H1 (cell line): Measurements from ENCODE around the gene SFT2D1. TPM values are rescaled to one million over a fixed set of nuclear protein-coding genes. Genes with fewer than 3 reads are reported as not detected.

Source experiments
- CTCF ChIA-PET: fragments of 300-600 bp; sonication (Branson Sonifier 250); formaldehyde crosslinking; loops from one replicate; lab custom pipeline; 2021; ENCODE audit not compliant: partially characterized antibody; lab: Charles Lee
- POLR2A ChIA-PET: fragments of 300-600 bp; sonication (Branson Sonifier 250); formaldehyde crosslinking; loops from one replicate; lab custom pipeline; 2021; ENCODE audit warnings: inconsistent platforms; ENCODE audit not compliant: partially characterized antibody; lab: Charles Lee
- DNase-seq, 2 experiments: peaks; one replicate each; pipeline versions ENCODE4 v3.0.0 to v3.0.0-alpha.2; 2010 to 2022; ENCODE audit warnings: low spot score in 2 of 2, low read depth in 1 of 2, mixed read lengths in 1 of 2
- FAIRE-seq: peaks from 2 replicates; lab custom pipeline; 2011; peaks lifted over from hg19 to GRCh38; lab: Jason Lieb, UNC
- H2AFZ ChIP-seq: 2 replicates; pipeline ENCODE4 v1.8.1; 2012; ENCODE audit warnings: low read length, inconsistent platforms
- H2AK5ac ChIP-seq: 2 replicates; pipeline ENCODE4 v1.6.1; 2013; ENCODE audit warnings: low read depth, low read length
- H2BK120ac ChIP-seq: replicated peaks from 2 replicates; pipeline ENCODE3; 2013; ENCODE audit warnings: low read depth, low read length, inconsistent platforms
- H2BK12ac ChIP-seq: 2 replicates; pipeline ENCODE4 v1.6.1; 2013; ENCODE audit warnings: low read depth, low read length
- H2BK15ac ChIP-seq: 2 replicates; pipeline ENCODE4 v1.6.1; 2013; ENCODE audit warnings: low read length
- H2BK20ac ChIP-seq: 2 replicates; pipeline ENCODE4 v1.6.1; 2013; ENCODE audit warnings: low read length
- H2BK5ac ChIP-seq: 2 replicates; pipeline ENCODE4 v1.6.1; 2013; ENCODE audit warnings: low read depth, low read length
- H3K14ac ChIP-seq: 2 replicates; pipeline ENCODE4 v1.6.1; 2013; ENCODE audit warnings: inconsistent platforms; ENCODE audit not compliant: insufficient read length
- H3K18ac ChIP-seq: 2 replicates; pipeline ENCODE4 v1.6.1; 2013; ENCODE audit warnings: low read length; ENCODE audit errors: extremely low read depth
- H3K23ac ChIP-seq: 2 replicates; pipeline ENCODE4 v1.6.1; 2013; ENCODE audit warnings: inconsistent platforms; ENCODE audit not compliant: insufficient read length
- H3K23me2 ChIP-seq: 2 replicates; pipeline ENCODE4 v1.6.1; 2013; ENCODE audit warnings: low read depth, low read length
- H3K27ac ChIP-seq: 2 replicates; pipeline ENCODE4 v1.6.1; 2011; ENCODE audit warnings: low read depth, low read length, inconsistent platforms
- H3K27me3 ChIP-seq, 4 experiments: replicated peaks in 1 of 4; 1 replicate in 1 of 4; 2 replicates in 3 of 4; pipeline versions ENCODE4 v1.6.1 to v1.8.1; 2011 to 2013; ENCODE audit warnings: low read length in 3 of 4, mild to moderate bottlenecking in 3 of 4, inconsistent platforms in 2 of 4, mixed read lengths in 2 of 4, moderate library complexity in 1 of 4; ENCODE audit not compliant: control insufficient read depth in 3 of 4, insufficient read depth in 3 of 4; ENCODE audit errors: extremely low read depth in 1 of 4
- H3K36me3 ChIP-seq, 4 experiments: 2 replicates each; pipeline versions ENCODE4 v1.6.1 to v1.8.1; 2011 to 2013; ENCODE audit warnings: mild to moderate bottlenecking in 4 of 4, low read length in 3 of 4, moderate library complexity in 2 of 4, control low read depth in 1 of 4, inconsistent platforms in 1 of 4; ENCODE audit not compliant: insufficient read depth in 4 of 4, control insufficient read depth in 2 of 4
- H3K4ac ChIP-seq: replicated peaks from 2 replicates; pipeline ENCODE3; 2013; ENCODE audit warnings: low read length, low read depth, mixed read lengths, inconsistent platforms; ENCODE audit not compliant: insufficient read length
- H3K4me1 ChIP-seq, 4 experiments: replicated peaks in 1 of 4; 1 replicate in 1 of 4; 2 replicates in 3 of 4; pipeline versions ENCODE4 v1.6.1 to v1.8.1; 2011 to 2013; ENCODE audit warnings: low read length in 3 of 4, inconsistent platforms in 2 of 4, mixed read lengths in 1 of 4; ENCODE audit not compliant: insufficient read depth in 4 of 4, control insufficient read depth in 3 of 4
- H3K4me2 ChIP-seq, 2 experiments: 2 replicates each; pipeline versions ENCODE4 v1.6.1 to v1.8.1; 2011 to 2013; ENCODE audit warnings: low read depth in 2 of 2, low read length in 2 of 2, control low read depth in 1 of 2, inconsistent platforms in 1 of 2, mild to moderate bottlenecking in 1 of 2; ENCODE audit not compliant: insufficient read depth in 1 of 2
- H3K4me3 ChIP-seq, 4 experiments: fragments of 200-600, 300-600 bp in 1 of 4; sonication (generic), shearing (Covaris generic), sonication (Bioruptor Twin) in 1 of 4; 2 replicates each; pipeline versions ENCODE4 v1.5.1 to v1.8.1; 2011 to 2016; ENCODE audit warnings: low read length in 4 of 4, low read depth in 3 of 4, control low read depth in 2 of 4, inconsistent platforms in 2 of 4, mild to moderate bottlenecking in 2 of 4, mixed read lengths in 1 of 4, moderate library complexity in 1 of 4; ENCODE audit not compliant: insufficient read depth in 2 of 4; ENCODE audit errors: extremely low read depth in 1 of 4
- H3K56ac ChIP-seq: replicated peaks from 2 replicates; pipeline ENCODE3; 2013; ENCODE audit warnings: low read depth, mild to moderate bottlenecking, mixed read lengths, low read length, inconsistent platforms; ENCODE audit not compliant: insufficient read length
- H3K79me1 ChIP-seq: 2 replicates; pipeline ENCODE4 v1.6.1; 2013; ENCODE audit warnings: low read depth, low read length, control low read depth
- H3K79me2 ChIP-seq, 2 experiments: 2 replicates each; pipeline versions ENCODE4 v1.6.1 to v1.8.1; 2012 to 2013; ENCODE audit warnings: low read length in 2 of 2, mild to moderate bottlenecking in 2 of 2, inconsistent platforms in 1 of 2; ENCODE audit not compliant: insufficient read depth in 2 of 2, control insufficient read depth in 1 of 2
- H3K9ac ChIP-seq, 4 experiments: replicated peaks in 1 of 4; 1 replicate in 1 of 4; 2 replicates in 3 of 4; pipeline versions ENCODE4 v1.6.1 to v1.8.1; 2011 to 2013; ENCODE audit warnings: low read depth in 3 of 4, low read length in 3 of 4, control low read depth in 2 of 4, mild to moderate bottlenecking in 2 of 4, moderate library complexity in 2 of 4, inconsistent platforms in 1 of 4; ENCODE audit errors: extremely low read depth in 1 of 4
- H3K9me3 ChIP-seq, 2 experiments: 2 replicates each; pipeline versions ENCODE4 v1.6.1 to v1.8.1; 2012 to 2013; ENCODE audit warnings: mild to moderate bottlenecking in 2 of 2, moderate library complexity in 2 of 2, control low read depth in 1 of 2, inconsistent platforms in 1 of 2, low read depth in 1 of 2, low read length in 1 of 2, mixed read lengths in 1 of 2; ENCODE audit not compliant: insufficient read depth in 2 of 2
- H4K20me1 ChIP-seq, 2 experiments: replicated peaks in 1 of 2; 2 replicates each; pipeline versions ENCODE3 to v1.8.1; 2011 to 2013; ENCODE audit warnings: inconsistent platforms in 2 of 2, low read length in 2 of 2, mild to moderate bottlenecking in 1 of 2; ENCODE audit not compliant: insufficient read depth in 2 of 2, control insufficient read depth in 1 of 2
- H4K5ac ChIP-seq: 2 replicates; pipeline ENCODE4 v1.6.1; 2013; ENCODE audit warnings: low read length, low read depth, mixed read lengths, inconsistent platforms; ENCODE audit not compliant: insufficient read length
- H4K8ac ChIP-seq: 2 replicates; pipeline ENCODE4 v1.8.0; 2013; ENCODE audit warnings: mild to moderate bottlenecking, moderate library complexity, low read length, inconsistent platforms; ENCODE audit not compliant: insufficient read depth; ENCODE audit errors: extremely low read depth
- H4K91ac ChIP-seq: replicated peaks from 2 replicates; pipeline ENCODE3; 2013; ENCODE audit warnings: low read length, mixed read lengths, inconsistent platforms; ENCODE audit not compliant: insufficient read length
- BCL11A ChIP-seq, 2 experiments: IDR thresholded peaks; one replicate each; pipeline ENCODE4 v1.6.1; 2011; ENCODE audit warnings: low read depth in 2 of 2, low read length in 2 of 2, mild to moderate bottlenecking in 2 of 2
- CHD1 ChIP-seq: IDR thresholded peaks from 2 replicates; pipeline ENCODE4 v1.6.1; 2012; ENCODE audit warnings: low read depth, low read length, improper control_type of control experiment
- CREB1 ChIP-seq: IDR thresholded peaks from 2 replicates; pipeline ENCODE4 v1.6.1; 2012; ENCODE audit warnings: inconsistent platforms
- EP300 ChIP-seq, 2 experiments: IDR thresholded peaks; 1 replicate in 1 of 2; 2 replicates in 1 of 2; pipeline ENCODE4 v1.6.1; 2011 to 2012; ENCODE audit warnings: low read depth in 2 of 2, low read length in 2 of 2, mild to moderate bottlenecking in 2 of 2, borderline replicate concordance in 1 of 2, inconsistent platforms in 1 of 2, moderate library complexity in 1 of 2
- HDAC2 ChIP-seq, 2 experiments: fragments of 300-600 bp in 1 of 2; sonication (generic) in 1 of 2; IDR thresholded peaks; 2 replicates each; pipeline ENCODE4 v1.6.1; 2011 to 2012; ENCODE audit warnings: low read depth in 2 of 2, low read length in 2 of 2, mild to moderate bottlenecking in 2 of 2, moderate library complexity in 2 of 2, borderline replicate concordance in 1 of 2, inconsistent platforms in 1 of 2
- JUN ChIP-seq: IDR thresholded peaks from 2 replicates; pipeline ENCODE4 v1.6.1; 2011; ENCODE audit warnings: low read depth, mild to moderate bottlenecking, improper control_type of control experiment, low read length
- POLR2AphosphoS5 ChIP-seq: IDR thresholded peaks from 2 replicates; pipeline ENCODE4 v1.6.1; 2011; ENCODE audit warnings: low read depth, low read length
- SIRT6 ChIP-seq: IDR thresholded peaks from one replicate; pipeline ENCODE4 v1.7.1; 2012; ENCODE audit warnings: low read length, inconsistent platforms
- SP4 ChIP-seq: IDR thresholded peaks from 2 replicates; pipeline ENCODE4 v1.6.1; 2012; ENCODE audit warnings: low read length, inconsistent platforms
- SRF ChIP-seq: IDR thresholded peaks from 2 replicates; pipeline ENCODE4 v1.6.1; 2011; ENCODE audit warnings: mild to moderate bottlenecking, low read depth, low read length, moderate library complexity
- TCF12 ChIP-seq: IDR thresholded peaks from 2 replicates; pipeline ENCODE4 v1.6.1; 2011; ENCODE audit warnings: low read depth, mild to moderate bottlenecking, low read length
- WGBS, 2 experiments: shearing (Covaris generic) in 1 of 2; methylation state at CpG; one replicate each; pipeline versions ENCODE4 v1.1.6 to v1.1.7; 2013 to 2015; ENCODE audit warnings: low lambda C conversion rate in 2 of 2, mixed read lengths in 2 of 2, inconsistent platforms in 1 of 2, low coverage in 1 of 2, missing lambda C conversion rate in 1 of 2; ENCODE audit not compliant: insufficient replicate concordance in 2 of 2, insufficient coverage in 1 of 2, insufficient read length in 1 of 2; ENCODE audit errors: extremely low coverage in 1 of 2, missing lambda C conversion rate in 1 of 2; 5-methylcytosine and 5-hydroxymethylcytosine counted together
- polyA plus RNA-seq, 7 experiments: library from polyadenylated mRNA; depleted of rRNA in 3 of 7; stranded (reverse) in 5 of 7; unstranded in 2 of 7; fragments of >200 nt in 5 of 7; fragments of 200-250 nt in 2 of 7; gene quantifications; 1 replicate in 5 of 7; 2 replicates in 1 of 7; 4 replicates in 1 of 7; pipeline versions ENCODE4 v1.2.1 to v1.2.3, GENCODE V29; 2011 to 2013; ENCODE audit warnings: missing spikeins in 2 of 7, mixed read lengths in 2 of 7
- total RNA-seq: library from RNA; stranded (reverse); fragmentation: NEBNext Ultra II Directional; extraction: Animal tissue kit (Norgen Biotek cat#: 25700); gene quantifications from 2 replicates; pipeline ENCODE4 v1.2.1, GENCODE V29; 2021

The SFT2D1 gene
- total and polyA plus RNA-seq, 2 of the 8 experiments (the other 6 are each of a cell fraction or from before 2014, with no cell fraction given) = 52.3 to 76.1 TPM

DNA sequence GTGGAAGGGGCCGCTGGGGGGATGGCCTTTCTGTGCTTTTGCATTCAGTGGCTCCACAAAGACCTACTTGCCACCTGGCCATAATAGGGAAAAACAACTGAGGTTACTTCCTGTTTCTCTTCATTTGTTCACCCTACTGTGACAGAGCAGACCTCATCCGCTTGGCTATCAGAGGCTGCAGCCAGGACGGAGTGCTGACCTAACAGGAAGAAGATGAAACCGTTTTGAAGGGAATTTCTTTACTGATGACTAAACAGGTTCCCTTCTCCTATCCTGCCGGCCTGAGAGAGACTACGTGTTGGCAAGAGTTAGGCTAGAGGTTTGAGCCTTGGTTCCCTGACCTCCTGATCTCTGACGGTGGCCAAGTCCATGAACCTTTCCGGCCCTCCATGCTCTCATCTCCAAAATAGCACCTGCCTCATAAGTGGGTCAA, 55.5 kb downstream of the SFT2D1 start:
- no peaks in the 10 kb centered on the region for H3K79me2 ChIP-seq
- TF ChIP-seq BCL11A (IDR thresholded peaks at IDR 0.05; ENCODE audit: low read depth in 2 of 2, low read length in 2 of 2) = no peak
- TF ChIP-seq HDAC2 (IDR thresholded peaks at IDR 0.05; ENCODE audit: borderline replicate concordance in 1 of 2, low read depth in 2 of 2, low read length in 2 of 2) = no peak
- no peak for TF ChIP-seq CHD1
- TF ChIP-seq TCF12 = peak; percentile 29; the same call in 1 of the 2 replicates
- TF ChIP-seq JUN = no peak
- no peak for TF ChIP-seq SP4
- TF ChIP-seq SRF = peak; percentile 85
- TF ChIP-seq SIRT6 = no peak
- TF ChIP-seq CREB1 = no peak
- TF ChIP-seq EP300 (IDR thresholded peaks at IDR 0.05; ENCODE audit: borderline replicate concordance in 1 of 2, low read depth in 2 of 2, low read length in 2 of 2) = no peak
- no peak for TF ChIP-seq POLR2AphosphoS5
- no peak overlapping the region for H3K56ac ChIP-seq
- no peak overlapping the region for H3K4me3 ChIP-seq
- H2AK5ac ChIP-seq = no peak overlapping the region
- no peak overlapping the region for H2BK12ac ChIP-seq
- H3K4me1 ChIP-seq = peaks cover 0 to 3% (median 0%) of the 10 kb centered on the region in 4 experiments; a peak in 1 of 7 replicates
- H3K14ac ChIP-seq = no peak overlapping the region
- no peak overlapping the region for H4K91ac ChIP-seq
- no peaks in the 10 kb centered on the region for H3K9me3 ChIP-seq
- H3K9ac ChIP-seq = no peak overlapping the region
- FAIRE-seq (peak; percentile 65), DNase-seq (no peak)
- H3K18ac ChIP-seq = no peak overlapping the region
- ChIA-PET POLR2A (no interaction called here), CTCF (interaction anchor here (0.6 kb wide), 1 partner anchor 122 kb away, joined by 3 read pairs; no protein-coding TSS in a partner anchor)
- H2BK5ac ChIP-seq = no peak overlapping the region
- no peak overlapping the region for H4K8ac ChIP-seq
- no peaks in the 10 kb centered on the region for H3K79me1 ChIP-seq
- H3K4me2 ChIP-seq = no peak overlapping the region
- H3K27ac ChIP-seq = no peak overlapping the region
- no peak overlapping the region for H2BK15ac ChIP-seq
- no peak overlapping the region for H3K4ac ChIP-seq
- no peak overlapping the region for H3K23ac ChIP-seq
- peak overlapping the region; percentile 68; the same call in 1 of the 2 replicates for H2AFZ ChIP-seq
- WGBS, 2 experiments = 78% methylated on average over 8 of the region's 8 CpGs; no CpG with 5 or more reads in 1 of the 2 experiments
- no peak overlapping the region for H2BK120ac ChIP-seq
- H3K36me3 ChIP-seq = no peaks in the 10 kb centered on the region
- H3K23me2 ChIP-seq = no peaks in the 10 kb centered on the region
- H3K27me3 ChIP-seq = peaks cover 0 to 5% (median 0%) of the 10 kb centered on the region in 4 experiments; a peak in 3 of 7 replicates
- no peaks in the 10 kb centered on the region for H4K20me1 ChIP-seq
- H4K5ac ChIP-seq = no peak overlapping the region
- H2BK20ac ChIP-seq = no peak overlapping the region
